HepG2 (cell line): Measurements from ENCODE around the gene OSR1. TPM values are rescaled to one million over a fixed set of nuclear protein-coding genes. Genes with fewer than 3 reads are reported as not detected.

Source experiments
- ATF7 ChIP-seq, 2 experiments: fragments of 450-650 bp in 1 of 2; sonication (generic) in 1 of 2; formaldehyde crosslinking in 1 of 2; IDR thresholded peaks; 2 replicates each; pipeline versions ENCODE4 v1.4.0 to v1.6.1; 2016 to 2020; ENCODE audit warnings: antibody characterized with exemption in 1 of 2, mild to moderate bottlenecking in 1 of 2, missing genetic modification reagents in 1 of 2
- ATRX ChIP-seq: sonication (generic); formaldehyde crosslinking; IDR thresholded peaks from 2 replicates; pipeline ENCODE4 v1.4.0; 2020; ENCODE audit warnings: missing genetic modification reagents, borderline replicate concordance
- GPN1 ChIP-seq: sonication (generic); formaldehyde crosslinking; IDR thresholded peaks from 2 replicates; pipeline ENCODE4 v1.5.1; 2020; ENCODE audit warnings: missing genetic modification reagents, borderline replicate concordance
- MAFF ChIP-seq: IDR thresholded peaks from 2 replicates; pipeline ENCODE4 v1.6.1; 2011; ENCODE audit warnings: low read depth, low read length, improper control_type of control experiment
- PHF8 ChIP-seq: sonication (generic); formaldehyde crosslinking; IDR thresholded peaks from 2 replicates; pipeline ENCODE4 v1.5.0; 2020; ENCODE audit warnings: missing genetic modification reagents
- RBAK ChIP-seq: sonication (generic); formaldehyde crosslinking; IDR thresholded peaks from 2 replicates; pipeline ENCODE4 v1.5.1; 2020; ENCODE audit warnings: mild to moderate bottlenecking, missing genetic modification reagents
- TBL1XR1 ChIP-seq: fragments of 150-350 bp; IDR thresholded peaks from 2 replicates; pipeline ENCODE4 v1.6.1; 2014; ENCODE audit warnings: borderline replicate concordance, low read length; ENCODE audit not compliant: partially characterized antibody
- TCF12 ChIP-seq, 2 experiments: fragments of 450-650 bp in 1 of 2; sonication (generic) in 1 of 2; formaldehyde crosslinking in 1 of 2; IDR thresholded peaks; 2 replicates each; pipeline versions ENCODE4 v1.6.1 to v1.8.0; 2017 to 2022; ENCODE audit warnings: antibody characterized with exemption in 1 of 2, mild to moderate bottlenecking in 1 of 2, missing genetic modification reagents in 1 of 2, moderate library complexity in 1 of 2
- ZNF713 ChIP-seq: sonication (generic); formaldehyde crosslinking; IDR thresholded peaks from 2 replicates; pipeline ENCODE4 v1.4.0; 2020; ENCODE audit warnings: mild to moderate bottlenecking, missing genetic modification reagents
- polyA plus RNA-seq, 8 experiments: library from polyadenylated mRNA; depleted of rRNA in 3 of 8; stranded (reverse) in 7 of 8; unstranded in 1 of 8; fragments of >200 nt; fragmentation: Illumina TruSeq in 4 of 8; extraction: Trizol in 4 of 8; gene quantifications; 2 replicates each; pipeline versions ENCODE4 v1.2.1 to v1.2.3, GENCODE V29; 2011 to 2016; ENCODE audit warnings: low read depth in 4 of 8, missing spikeins in 1 of 8, mixed read lengths in 1 of 8; ENCODE audit not compliant: insufficient read depth in 1 of 8
- total RNA-seq, 5 experiments: library from RNA; depleted of rRNA; stranded (reverse); fragments of >200 nt; fragmentation: Illumina TruSeq; extraction: Trizol; gene quantifications; 2 replicates each; pipeline ENCODE4 v1.2.3, GENCODE V29; 2016; ENCODE audit warnings: low read depth in 1 of 5
- TF ChIP-seq, protein P1 (sequence below): sonication (generic); formaldehyde crosslinking; IDR thresholded peaks from 2 replicates; pipeline ENCODE4 v1.4.0; 2020; ENCODE audit warnings: low read depth, mild to moderate bottlenecking, missing genetic modification reagents
- TF ChIP-seq, protein P2 (sequence below): sonication (generic); formaldehyde crosslinking; IDR thresholded peaks from 2 replicates; pipeline ENCODE4 v1.5.0; 2020; ENCODE audit warnings: missing genetic modification reagents
- TF ChIP-seq, protein P3 (sequence below): sonication (generic); formaldehyde crosslinking; IDR thresholded peaks from 2 replicates; pipeline ENCODE4 v1.4.0; 2020; ENCODE audit warnings: missing genetic modification reagents
- TF ChIP-seq, protein P4 (sequence below): IDR thresholded peaks from 2 replicates; pipeline ENCODE4 v1.4.0; 2020; ENCODE audit warnings: mild to moderate bottlenecking, missing genetic modification reagents
- TF ChIP-seq, protein P5 (sequence below): IDR thresholded peaks from 2 replicates; pipeline ENCODE4 v1.6.1; 2012; ENCODE audit warnings: low read length, improper control_type of control experiment

OSR1 gene
- total and polyA plus RNA-seq, 2 of the 13 experiments (the other 11 are each of a cell fraction or from before 2014, with no cell fraction given): 0.63 to 1.1 TPM

DNA sequence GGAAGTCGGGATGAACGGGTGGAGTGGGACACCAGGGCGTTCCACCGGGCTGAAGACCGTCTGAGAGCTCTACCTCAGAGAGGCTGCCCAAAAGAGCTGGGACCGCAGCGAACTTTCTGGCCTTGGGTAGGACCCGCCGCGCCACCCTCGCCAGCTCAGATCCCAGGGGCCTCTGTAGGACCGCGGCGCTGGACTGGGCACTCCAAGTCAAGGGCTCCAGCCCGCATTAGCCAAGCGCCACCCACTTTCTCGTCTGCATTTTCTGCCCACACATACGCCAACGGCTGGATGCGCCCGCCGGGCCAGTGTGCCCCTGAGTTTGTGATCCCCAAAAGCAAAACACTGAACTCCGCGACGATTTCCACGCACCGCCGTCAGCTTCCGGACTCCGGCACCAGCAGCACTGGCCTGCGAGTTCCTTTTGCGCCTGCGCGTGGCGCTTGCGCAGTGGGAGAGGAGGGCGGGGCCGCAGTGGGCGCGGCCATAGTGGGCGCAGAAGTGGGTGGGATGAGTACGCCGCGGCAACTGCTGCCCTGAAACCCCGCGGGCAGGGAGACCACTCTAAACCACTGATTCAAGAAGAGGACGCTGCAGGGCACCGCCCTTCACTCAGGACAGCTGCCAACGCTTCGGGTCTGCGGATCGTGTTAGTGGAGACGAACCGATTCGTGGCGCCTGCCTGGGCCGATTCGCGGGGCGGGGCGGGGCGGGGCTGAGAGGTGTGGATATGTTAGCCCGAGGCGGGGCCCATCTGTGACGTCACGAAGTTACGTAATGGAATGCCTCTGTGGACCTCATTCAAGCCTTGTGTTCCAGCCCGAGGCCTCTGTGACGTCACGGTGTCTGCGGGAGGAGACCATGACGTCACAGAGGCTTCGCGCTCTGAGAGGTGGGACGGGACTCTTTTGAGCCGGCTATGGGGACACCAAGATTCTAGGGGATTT is 10.5 kb downstream of the OSR1 start (continued):
- TF ChIP-seq, protein P1, sequence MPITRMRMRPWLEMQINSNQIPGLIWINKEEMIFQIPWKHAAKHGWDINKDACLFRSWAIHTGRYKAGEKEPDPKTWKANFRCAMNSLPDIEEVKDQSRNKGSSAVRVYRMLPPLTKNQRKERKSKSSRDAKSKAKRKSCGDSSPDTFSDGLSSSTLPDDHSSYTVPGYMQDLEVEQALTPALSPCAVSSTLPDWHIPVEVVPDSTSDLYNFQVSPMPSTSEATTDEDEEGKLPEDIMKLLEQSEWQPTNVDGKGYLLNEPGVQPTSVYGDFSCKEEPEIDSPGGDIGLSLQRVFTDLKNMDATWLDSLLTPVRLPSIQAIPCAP (CRISPR knock-in tag): no peak
- TF ChIP-seq, protein P2, sequence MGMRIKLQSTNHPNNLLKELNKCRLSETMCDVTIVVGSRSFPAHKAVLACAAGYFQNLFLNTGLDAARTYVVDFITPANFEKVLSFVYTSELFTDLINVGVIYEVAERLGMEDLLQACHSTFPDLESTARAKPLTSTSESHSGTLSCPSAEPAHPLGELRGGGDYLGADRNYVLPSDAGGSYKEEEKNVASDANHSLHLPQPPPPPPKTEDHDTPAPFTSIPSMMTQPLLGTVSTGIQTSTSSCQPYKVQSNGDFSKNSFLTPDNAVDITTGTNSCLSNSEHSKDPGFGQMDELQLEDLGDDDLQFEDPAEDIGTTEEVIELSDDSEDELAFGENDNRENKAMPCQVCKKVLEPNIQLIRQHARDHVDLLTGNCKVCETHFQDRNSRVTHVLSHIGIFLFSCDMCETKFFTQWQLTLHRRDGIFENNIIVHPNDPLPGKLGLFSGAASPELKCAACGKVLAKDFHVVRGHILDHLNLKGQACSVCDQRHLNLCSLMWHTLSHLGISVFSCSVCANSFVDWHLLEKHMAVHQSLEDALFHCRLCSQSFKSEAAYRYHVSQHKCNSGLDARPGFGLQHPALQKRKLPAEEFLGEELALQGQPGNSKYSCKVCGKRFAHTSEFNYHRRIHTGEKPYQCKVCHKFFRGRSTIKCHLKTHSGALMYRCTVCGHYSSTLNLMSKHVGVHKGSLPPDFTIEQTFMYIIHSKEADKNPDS (CRISPR knock-in tag): peak; percentile 63; the same call in 1 of the 2 replicates
- TF ChIP-seq PHF8 (CRISPR knock-in tag) (peak; percentile 100), TCF12 (IDR thresholded peaks at IDR 0.05) (no peak), TCF12 (CRISPR knock-in tag; IDR thresholded peaks at IDR 0.05) (0 out of 2 replicates have a peak, but pooled peaks have one; percentile 20), GPN1 (CRISPR knock-in tag) (peak; percentile 20; the same call in 1 of the 2 replicates), ATF7 (IDR thresholded peaks at IDR 0.05) (peak; percentile 99), ATF7 (CRISPR knock-in tag; IDR thresholded peaks at IDR 0.05) (peak; percentile 88), MAFF (no peak), RBAK (CRISPR knock-in tag) (peak; percentile 14; the same call in 1 of the 2 replicates), ATRX (no peak), TBL1XR1 (no peak), ZNF713 (CRISPR knock-in tag) (peak; percentile 62; the same call in 1 of the 2 replicates)
- TF ChIP-seq, protein P3, sequence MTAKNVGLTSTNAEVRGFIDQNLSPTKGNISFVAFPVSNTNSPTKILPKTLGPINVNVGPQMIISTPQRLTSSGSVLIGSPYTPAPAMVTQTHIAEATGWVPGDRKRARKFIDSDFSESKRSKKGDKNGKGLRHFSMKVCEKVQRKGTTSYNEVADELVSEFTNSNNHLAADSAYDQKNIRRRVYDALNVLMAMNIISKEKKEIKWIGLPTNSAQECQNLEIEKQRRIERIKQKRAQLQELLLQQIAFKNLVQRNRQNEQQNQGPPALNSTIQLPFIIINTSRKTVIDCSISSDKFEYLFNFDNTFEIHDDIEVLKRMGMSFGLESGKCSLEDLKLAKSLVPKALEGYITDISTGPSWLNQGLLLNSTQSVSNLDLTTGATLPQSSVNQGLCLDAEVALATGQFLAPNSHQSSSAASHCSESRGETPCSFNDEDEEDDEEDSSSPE: peak; percentile 44; the same call in 1 of the 2 replicates
- TF ChIP-seq, protein P4, sequence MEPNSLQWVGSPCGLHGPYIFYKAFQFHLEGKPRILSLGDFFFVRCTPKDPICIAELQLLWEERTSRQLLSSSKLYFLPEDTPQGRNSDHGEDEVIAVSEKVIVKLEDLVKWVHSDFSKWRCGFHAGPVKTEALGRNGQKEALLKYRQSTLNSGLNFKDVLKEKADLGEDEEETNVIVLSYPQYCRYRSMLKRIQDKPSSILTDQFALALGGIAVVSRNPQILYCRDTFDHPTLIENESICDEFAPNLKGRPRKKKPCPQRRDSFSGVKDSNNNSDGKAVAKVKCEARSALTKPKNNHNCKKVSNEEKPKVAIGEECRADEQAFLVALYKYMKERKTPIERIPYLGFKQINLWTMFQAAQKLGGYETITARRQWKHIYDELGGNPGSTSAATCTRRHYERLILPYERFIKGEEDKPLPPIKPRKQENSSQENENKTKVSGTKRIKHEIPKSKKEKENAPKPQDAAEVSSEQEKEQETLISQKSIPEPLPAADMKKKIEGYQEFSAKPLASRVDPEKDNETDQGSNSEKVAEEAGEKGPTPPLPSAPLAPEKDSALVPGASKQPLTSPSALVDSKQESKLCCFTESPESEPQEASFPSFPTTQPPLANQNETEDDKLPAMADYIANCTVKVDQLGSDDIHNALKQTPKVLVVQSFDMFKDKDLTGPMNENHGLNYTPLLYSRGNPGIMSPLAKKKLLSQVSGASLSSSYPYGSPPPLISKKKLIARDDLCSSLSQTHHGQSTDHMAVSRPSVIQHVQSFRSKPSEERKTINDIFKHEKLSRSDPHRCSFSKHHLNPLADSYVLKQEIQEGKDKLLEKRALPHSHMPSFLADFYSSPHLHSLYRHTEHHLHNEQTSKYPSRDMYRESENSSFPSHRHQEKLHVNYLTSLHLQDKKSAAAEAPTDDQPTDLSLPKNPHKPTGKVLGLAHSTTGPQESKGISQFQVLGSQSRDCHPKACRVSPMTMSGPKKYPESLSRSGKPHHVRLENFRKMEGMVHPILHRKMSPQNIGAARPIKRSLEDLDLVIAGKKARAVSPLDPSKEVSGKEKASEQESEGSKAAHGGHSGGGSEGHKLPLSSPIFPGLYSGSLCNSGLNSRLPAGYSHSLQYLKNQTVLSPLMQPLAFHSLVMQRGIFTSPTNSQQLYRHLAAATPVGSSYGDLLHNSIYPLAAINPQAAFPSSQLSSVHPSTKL: peak; percentile 37
- TF ChIP-seq, protein P5, sequence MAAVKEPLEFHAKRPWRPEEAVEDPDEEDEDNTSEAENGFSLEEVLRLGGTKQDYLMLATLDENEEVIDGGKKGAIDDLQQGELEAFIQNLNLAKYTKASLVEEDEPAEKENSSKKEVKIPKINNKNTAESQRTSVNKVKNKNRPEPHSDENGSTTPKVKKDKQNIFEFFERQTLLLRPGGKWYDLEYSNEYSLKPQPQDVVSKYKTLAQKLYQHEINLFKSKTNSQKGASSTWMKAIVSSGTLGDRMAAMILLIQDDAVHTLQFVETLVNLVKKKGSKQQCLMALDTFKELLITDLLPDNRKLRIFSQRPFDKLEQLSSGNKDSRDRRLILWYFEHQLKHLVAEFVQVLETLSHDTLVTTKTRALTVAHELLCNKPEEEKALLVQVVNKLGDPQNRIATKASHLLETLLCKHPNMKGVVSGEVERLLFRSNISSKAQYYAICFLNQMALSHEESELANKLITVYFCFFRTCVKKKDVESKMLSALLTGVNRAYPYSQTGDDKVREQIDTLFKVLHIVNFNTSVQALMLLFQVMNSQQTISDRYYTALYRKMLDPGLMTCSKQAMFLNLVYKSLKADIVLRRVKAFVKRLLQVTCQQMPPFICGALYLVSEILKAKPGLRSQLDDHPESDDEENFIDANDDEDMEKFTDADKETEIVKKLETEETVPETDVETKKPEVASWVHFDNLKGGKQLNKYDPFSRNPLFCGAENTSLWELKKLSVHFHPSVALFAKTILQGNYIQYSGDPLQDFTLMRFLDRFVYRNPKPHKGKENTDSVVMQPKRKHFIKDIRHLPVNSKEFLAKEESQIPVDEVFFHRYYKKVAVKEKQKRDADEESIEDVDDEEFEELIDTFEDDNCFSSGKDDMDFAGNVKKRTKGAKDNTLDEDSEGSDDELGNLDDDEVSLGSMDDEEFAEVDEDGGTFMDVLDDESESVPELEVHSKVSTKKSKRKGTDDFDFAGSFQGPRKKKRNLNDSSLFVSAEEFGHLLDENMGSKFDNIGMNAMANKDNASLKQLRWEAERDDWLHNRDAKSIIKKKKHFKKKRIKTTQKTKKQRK: no peak
